ENCODE measurements around the gene RLBP1.

- TF ChIP-seq POLR2AphosphoS5 (IDR thresholded peaks at IDR 0.05): no peak
- no peak for TF ChIP-seq CTCF (IDR thresholded peaks at IDR 0.05)
- no peak for TF ChIP-seq POLR2A (IDR thresholded peaks at IDR 0.05)
- no peak for TF ChIP-seq EP300 (IDR thresholded peaks at IDR 0.05)
Observed at GRCh38 chr15:89230277-89230676, 8.9 kb upstream of the RLBP1 start.
